ENCODE measurements around the gene ZNF93. TPM values are rescaled to one million over a fixed set of nuclear protein-coding genes. Genes with fewer than 3 reads are reported as not detected.
"Not testable (repeated sequence)": the region's sequence is repeated elsewhere in the genome, so short reads cannot be mapped to it uniquely, and the experiment has no call there.

The ZNF93 gene
- total RNA-seq: 1 to 10 TPM; 8.7 to 9.3 TPM

DNA sequence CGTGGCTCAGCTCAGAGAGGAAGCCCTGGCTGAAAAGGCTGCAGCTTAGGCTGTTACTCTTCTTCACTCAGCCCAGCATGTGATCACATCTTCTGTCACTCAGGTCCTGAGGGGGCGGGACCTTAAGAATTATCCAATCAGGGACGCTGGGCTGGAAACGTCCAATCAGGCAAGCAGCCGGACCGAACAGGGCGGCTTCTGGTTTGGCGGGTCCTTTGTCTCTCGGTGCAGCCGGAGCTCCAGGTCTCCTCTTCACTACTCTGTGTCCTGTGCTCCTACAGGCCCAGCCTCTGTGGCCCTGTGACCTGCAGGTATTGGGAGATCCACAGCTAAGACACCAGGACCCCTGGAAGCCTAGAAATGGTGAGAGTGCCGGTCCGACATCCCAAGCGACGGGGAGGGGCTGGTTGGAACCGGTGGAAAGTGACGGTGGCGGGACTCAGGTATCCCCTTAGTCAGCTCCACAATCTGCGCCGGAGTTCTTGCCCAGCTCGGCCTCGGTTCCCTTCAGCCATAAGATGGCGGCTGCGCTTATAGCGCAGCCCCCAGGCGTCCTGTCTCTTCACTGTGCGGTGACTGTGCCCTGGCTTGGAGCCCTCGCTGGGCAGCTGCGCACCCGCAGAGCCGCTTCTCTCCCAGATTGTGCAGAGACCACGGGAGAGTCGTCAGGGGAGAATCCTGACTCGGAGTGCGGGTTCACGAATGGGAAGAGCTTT, at the start of gene ZNF93:
ZNF93 (plus strand) TSS at position 218 of the 716 bp plus-strand sequence; CDS start at position 361, 143 bp downstream.
- POLR2A ChIA-PET: interaction anchor here (0.7 to 2.3 kb wide), 6 partner anchors 35 to 237 kb away, joined by 3 to 25 read pairs (median 6); partner anchors contain the start of genes ATP13A1, ZNF253 and ZNF506
- CTCF ChIA-PET: no interaction called here

GRCh38 chr19:19851740-19852139, 49.0 kb upstream of the ZNF93 start:
- POLR2A ChIA-PET, CTCF ChIA-PET: not testable (repeated sequence)

DNA sequence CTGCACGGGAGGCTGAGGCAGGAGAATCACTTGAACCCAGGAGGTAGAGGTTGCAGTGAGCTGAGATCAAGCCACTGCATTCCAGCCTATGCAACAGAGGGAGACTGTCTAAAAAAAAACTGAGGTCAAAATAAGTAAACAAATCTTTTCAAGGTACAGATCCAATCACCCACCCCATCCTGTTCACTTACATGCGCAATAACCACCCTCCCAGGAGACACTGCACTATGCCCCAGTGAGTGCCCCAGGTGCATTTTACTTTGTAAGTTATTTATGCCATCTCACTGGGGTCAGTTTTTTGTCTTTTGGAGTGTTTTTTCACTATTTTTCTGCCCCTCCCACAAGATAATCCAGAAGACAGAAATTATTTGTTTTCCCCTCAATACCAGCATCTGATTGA, 42.0 kb upstream of the ZNF93 start:
- POLR2A ChIA-PET: no interaction called here

DNA sequence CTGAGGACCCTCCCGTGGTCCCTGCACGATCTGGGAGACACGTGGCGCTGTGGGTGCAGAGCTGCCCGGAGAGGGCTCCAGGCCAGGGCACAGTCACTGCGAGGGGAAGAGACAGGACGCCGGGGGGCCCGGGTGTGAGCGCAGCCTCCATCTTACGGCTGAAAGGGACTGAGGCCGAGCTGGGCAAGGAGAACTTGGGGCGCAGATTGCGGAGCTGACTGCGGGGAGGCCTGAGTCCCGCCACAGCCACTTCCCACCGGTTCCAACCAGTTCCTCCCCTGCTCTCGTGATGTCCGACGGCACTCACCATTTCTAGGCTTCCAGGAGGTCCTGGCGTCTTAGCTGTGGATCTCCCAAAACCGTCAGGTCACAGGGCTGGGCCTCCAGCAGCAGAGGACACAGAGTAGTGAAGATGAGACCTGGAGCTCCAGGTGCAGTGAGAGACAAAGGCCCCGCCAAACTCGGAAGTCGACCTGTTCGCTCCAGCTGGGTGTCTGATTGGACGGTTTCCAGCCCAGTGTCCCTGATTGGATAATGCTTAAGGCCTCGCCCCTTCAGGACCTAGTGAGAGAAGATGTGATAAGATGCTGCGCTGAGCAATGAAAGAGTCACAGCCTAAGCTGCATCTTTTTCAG, 39.9 kb upstream of the ZNF93 start:
- ChIA-PET CTCF (interaction anchor here (1.7 kb wide), 1 partner anchor 217 kb away, joined by 3 read pairs; the partner anchor contains the start of gene GMIP), POLR2A (interaction anchor here (0.5 kb wide), 1 partner anchor 916 kb away, joined by 3 read pairs; no protein-coding TSS in a partner anchor)

More for the DNA sequence above, 42.0 kb upstream of the ZNF93 start:
- CTCF ChIA-PET: no interaction called here

DNA sequence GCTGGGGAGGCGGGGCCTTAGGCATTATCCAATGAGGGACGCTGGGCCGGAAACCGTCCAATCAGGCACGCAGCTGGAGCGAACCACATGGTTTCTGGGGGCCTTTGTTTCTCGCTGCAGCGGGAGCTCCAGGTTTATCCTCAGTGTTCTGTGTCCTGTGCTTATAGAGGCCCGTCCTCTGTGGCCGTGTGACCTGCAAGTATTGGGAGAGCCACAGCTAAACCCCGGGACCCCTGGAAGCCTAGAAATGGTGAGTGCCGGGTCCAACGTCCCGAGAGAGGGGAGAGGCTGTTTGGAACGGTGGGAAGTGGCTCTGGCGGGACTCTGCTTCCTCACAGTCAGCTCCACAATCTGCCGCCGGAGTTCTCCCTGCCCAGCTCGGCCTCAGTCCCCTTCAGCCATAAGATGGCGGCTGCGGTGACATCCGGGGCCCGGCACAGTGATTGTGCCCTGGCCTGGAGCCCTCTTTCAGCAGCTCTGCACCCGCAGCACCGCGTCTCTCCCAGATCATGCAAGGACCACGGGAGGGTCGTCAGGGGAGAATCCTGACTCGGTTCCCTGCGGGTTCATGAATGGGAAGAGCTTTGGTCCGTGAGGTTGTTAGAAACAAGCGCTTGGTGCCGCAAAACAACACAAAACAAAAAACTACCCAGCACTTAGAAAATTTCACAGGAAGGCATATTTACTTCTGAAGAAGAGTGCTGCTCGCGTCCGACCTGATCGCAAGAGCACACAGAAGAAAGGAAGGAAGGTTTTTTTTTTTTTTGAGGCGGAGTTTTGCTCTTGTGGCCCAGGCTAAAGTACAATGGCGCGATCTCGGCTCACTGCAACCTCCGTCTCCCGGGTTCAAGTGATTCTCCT, 34.8 kb upstream of the ZNF93 start, which contains the start of gene ZNF253:
ZNF253 (plus strand) TSS at position 133 of the 861 bp plus-strand sequence; CDS start at position 248, 115 bp downstream.
- ChIA-PET CTCF (interaction anchor here (0.9 to 1.2 kb wide), 3 partner anchors 45 to 84 kb away, joined by 3 to 4 read pairs (median 4); partner anchors contain the start of gene ZNF506), POLR2A (interaction anchor here (0.6 to 2.8 kb wide), 11 partner anchors 11 to 831 kb away, joined by 3 to 25 read pairs (median 4); partner anchors contain the start of genes ZNF101, ZNF14, ZNF506 and ZNF682)

DNA sequence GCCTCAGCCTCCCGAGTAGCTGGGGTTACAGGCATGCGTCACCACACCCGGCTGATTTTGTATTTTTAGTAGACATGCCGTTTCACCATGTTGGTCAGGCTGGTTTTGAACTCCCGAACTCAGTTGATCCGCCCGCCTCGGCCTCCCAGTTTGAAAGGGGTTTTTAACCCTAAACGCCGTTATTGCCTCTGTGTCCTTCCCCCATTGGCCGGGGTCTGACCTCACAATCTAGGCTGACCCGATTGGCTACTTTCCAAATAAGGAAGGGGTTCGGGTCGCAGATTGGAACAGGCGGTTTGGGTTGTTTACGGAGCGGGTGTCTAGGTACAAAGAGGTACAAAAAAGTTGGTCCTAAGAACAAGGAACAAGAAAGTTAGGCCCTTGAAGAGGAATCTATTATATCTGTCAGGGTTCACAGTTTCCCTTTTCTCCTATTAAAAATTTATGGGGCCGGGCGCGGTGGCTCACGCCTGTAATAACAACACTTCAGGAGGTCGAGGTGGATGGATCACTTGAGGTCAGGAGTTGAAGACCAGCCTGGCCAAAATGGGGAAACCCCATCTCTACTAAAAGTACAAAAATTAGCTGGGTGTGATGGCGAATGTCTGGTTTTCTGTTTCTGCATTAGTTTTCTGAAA, 34.0 kb upstream of the ZNF93 start:
- ChIA-PET CTCF (interaction anchor here (1.0 to 1.2 kb wide), 2 partner anchors 46 to 85 kb away, joined by 4 read pairs; partner anchors contain the start of gene ZNF506), POLR2A (interaction anchor here (0.7 to 2.8 kb wide), 8 partner anchors 34 to 831 kb away, joined by 3 to 25 read pairs (median 4); partner anchors contain the start of genes ZNF101, ZNF506 and ZNF93)

- POLR2A ChIA-PET: not testable (repeated sequence)
Measured at GRCh38 chr19:19870086-19870485, 30.7 kb upstream of the ZNF93 start.

DNA sequence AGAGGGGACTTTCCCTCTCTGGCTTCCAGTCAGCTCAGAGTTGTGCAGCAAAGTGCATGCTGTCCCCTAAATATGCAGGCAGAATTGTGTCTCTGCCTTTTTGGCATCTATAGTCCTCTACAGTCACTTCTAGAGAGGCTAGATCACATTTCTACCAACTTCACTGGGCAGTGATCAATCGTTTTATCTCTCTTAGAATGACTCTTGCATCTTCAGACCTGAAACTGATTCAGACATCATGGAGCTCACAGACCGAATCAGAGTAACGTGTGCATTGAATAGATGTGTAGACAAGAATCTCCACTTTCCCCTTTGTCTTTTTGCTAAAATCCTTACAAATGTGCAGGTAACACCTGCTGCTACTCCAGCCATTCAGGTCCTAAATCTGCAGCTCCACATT, 28.8 kb upstream of the ZNF93 start:
- ChIA-PET CTCF (interaction anchor here (1.0 kb wide), 1 partner anchor 11 kb away, joined by 3 read pairs; no protein-coding TSS in a partner anchor), POLR2A (interaction anchor here (1.0 kb wide), 1 partner anchor 96 kb away, joined by 3 read pairs; no protein-coding TSS in a partner anchor)

More at GRCh38 chr19:19870086-19870485, 30.7 kb upstream of the ZNF93 start:
- CTCF ChIA-PET: not testable (repeated sequence)

DNA sequence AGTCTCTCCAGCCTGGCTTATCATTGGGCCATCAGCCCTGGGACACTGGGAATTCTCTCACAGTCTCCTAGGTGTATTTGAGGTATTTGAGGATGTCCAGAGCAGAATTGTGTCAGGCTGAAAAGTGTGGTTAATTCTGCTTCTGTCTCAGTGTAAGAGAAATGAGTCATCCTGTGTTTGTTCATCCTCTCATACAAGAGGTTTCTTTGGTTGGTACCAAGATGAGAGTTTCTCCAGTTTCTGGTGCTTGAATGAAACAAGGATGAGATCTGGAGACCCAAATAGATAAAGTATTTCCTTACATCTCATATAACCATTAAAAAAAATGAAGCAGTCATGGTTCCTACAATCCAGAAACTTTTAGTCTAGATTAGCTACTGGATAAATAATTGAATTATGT, 27.4 kb upstream of the ZNF93 start:
- POLR2A ChIA-PET: interaction anchor here (1.2 kb wide), 1 partner anchor 211 kb away, joined by 3 read pairs; no protein-coding TSS in a partner anchor
- CTCF ChIA-PET: no interaction called here

- ChIA-PET POLR2A (no interaction called here), CTCF (no interaction called here)
Measured at GRCh38 chr19:19877724-19878123, 23.0 kb upstream of the ZNF93 start.

- ChIA-PET CTCF (no interaction called here), POLR2A (no interaction called here)
Measured at GRCh38 chr19:19884583-19884982, 16.2 kb upstream of the ZNF93 start.

- POLR2A ChIA-PET, CTCF ChIA-PET: not testable (repeated sequence)
Measured at GRCh38 chr19:19892055-19892941, 8.4 kb upstream of the ZNF93 start.

- POLR2A ChIA-PET: interaction anchor here (0.9 to 2.3 kb wide), 3 partner anchors 34 to 230 kb away, joined by 3 to 25 read pairs (median 7); partner anchors contain the start of genes ZNF253 and ZNF506
- CTCF ChIA-PET: no interaction called here
Measured at GRCh38 chr19:19900139-19900728, 512 bp upstream of the ZNF93 start.

GRCh38 chr19:19907551-19907950, 6.8 kb downstream of the ZNF93 start:
- CTCF ChIA-PET: not testable (repeated sequence)
- POLR2A ChIA-PET: interaction anchor here (0.6 kb wide), 1 partner anchor 90 kb away, joined by 5 read pairs; no protein-coding TSS in a partner anchor

- POLR2A ChIA-PET: no interaction called here
- CTCF ChIA-PET: no interaction called here
Measured at GRCh38 chr19:19909654-19910053, 8.9 kb downstream of the ZNF93 start.

GRCh38 chr19:19911150-19911549, 10.4 kb downstream of the ZNF93 start:
- POLR2A ChIA-PET: no interaction called here
- CTCF ChIA-PET: no interaction called here

GRCh38 chr19:19914596-19914995, 13.8 kb downstream of the ZNF93 start:
- CTCF ChIA-PET: no interaction called here
- POLR2A ChIA-PET: no interaction called here

Measured in activated CD8-positive, alpha-beta memory T cell treated with anti-CD3 and anti-CD28 coated beads for 36 hours (primary cell).